ENCODE data around the gene ANKRD6. TPM values are rescaled to one million over a fixed set of nuclear protein-coding genes. Genes with fewer than 3 reads are reported as not detected.

Gene ANKRD6
- total and polyA plus RNA-seq, 2 donors (not counting 3 experiments of a cell fraction or from before 2014, with no cell fraction given), result 3.4 to 9.6 TPM

GRCh38 chr6:89400912-89401399 is 32.0 kb upstream of the ANKRD6 start:
- FAIRE-seq (no peak), DNase-seq (ENCODE audit: low read depth, low spot score) (no peak)
- Histone ChIP-seq H3K27ac (ENCODE audit: insufficient read depth, low read depth, low read length) (no peak overlapping the region), H3K27me3 (ENCODE audit: control insufficient read depth in 2 of 2, insufficient read depth in 2 of 2, low read length in 2 of 2) (peaks cover 0 to 3% of the 10 kb centered on the region in 2 experiments), H3K9me1 (replicated peaks; ENCODE audit: control insufficient read depth, extremely low read depth, insufficient read depth, low read length) (no peaks in the 10 kb centered on the region), H3K4me3 (replicated peaks in 1 of 3; ENCODE audit: insufficient read depth in 1 of 3, low read depth in 1 of 3, low read length in 3 of 3) (no peak overlapping the region), H3K36me3 (ENCODE audit: control insufficient read depth in 2 of 2, extremely low read depth in 1 of 2, insufficient read depth in 2 of 2, low read length in 2 of 2) (no peaks in the 10 kb centered on the region), H3K9me3 (replicated peaks; ENCODE audit: control insufficient read depth, insufficient read depth, low read length) (no peaks in the 10 kb centered on the region), H4K20me1 (replicated peaks; ENCODE audit: control insufficient read depth, extremely low read depth, insufficient read depth, low read length) (no peaks in the 10 kb centered on the region), H3K4me2 (ENCODE audit: insufficient read depth, low read length) (no peak overlapping the region), H3K79me2 (ENCODE audit: control insufficient read depth, insufficient read depth, low read length) (no peaks in the 10 kb centered on the region), H3K9ac (replicated peaks; ENCODE audit: extremely low read depth, insufficient read depth, low read length) (no peak overlapping the region), H3K4me1 (ENCODE audit: control insufficient read depth, extremely low read depth, insufficient read depth, low read length) (no peaks in the 10 kb centered on the region), H2AFZ (ENCODE audit: low read depth, low read length) (no peak overlapping the region)
- intact Hi-C loops (cut with micrococcal nuclease) (no loop called here), dilution Hi-C loops (cut with MboI; ENCODE audit: extremely low pct_ligation_motif_present, low sequenced_read_pairs) (no loop called here)
- TF ChIP-seq MYC (IDR thresholded peaks at IDR 0.05; ENCODE audit: low read depth, low read length) (no peak), FOS (IDR thresholded peaks at IDR 0.05; ENCODE audit: borderline replicate concordance, insufficient read depth, low read length) (no peak), CTCF (IDR thresholded peaks at IDR 0.05; ENCODE audit: extremely low read depth in 1 of 2, insufficient read depth in 1 of 2, low read depth in 1 of 2, low read length in 2 of 2) (no peak), POLR2AphosphoS5 (IDR thresholded peaks at IDR 0.05; ENCODE audit: insufficient read depth, low read depth, low read length) (no peak), GATA2 (IDR thresholded peaks at IDR 0.05; ENCODE audit: insufficient read depth, insufficient read length, low read depth, low read length) (no peak), POLR2A (IDR thresholded peaks at IDR 0.05; ENCODE audit: low read depth, low read length) (no peak), MAX (IDR thresholded peaks at IDR 0.05; ENCODE audit: insufficient read depth, insufficient read length) (no peak), EZH2 (IDR thresholded peaks at IDR 0.05; ENCODE audit: borderline replicate concordance, low read depth, low read length, severe bottlenecking) (no peak), JUN (IDR thresholded peaks at IDR 0.05; ENCODE audit: borderline replicate concordance, insufficient read depth, insufficient read length, low read depth) (no peak)
- ChIA-PET POLR2A (no interaction called here), CTCF (no interaction called here)
- no TSS peak for BruUV-seq (replicated peaks)
